ENCODE data around the gene EPPIN.
"Not testable (repeated sequence)": the region's sequence is repeated elsewhere in the genome, so short reads cannot be mapped to it uniquely, and the experiment has no call there.

Gene EPPIN

DNA sequence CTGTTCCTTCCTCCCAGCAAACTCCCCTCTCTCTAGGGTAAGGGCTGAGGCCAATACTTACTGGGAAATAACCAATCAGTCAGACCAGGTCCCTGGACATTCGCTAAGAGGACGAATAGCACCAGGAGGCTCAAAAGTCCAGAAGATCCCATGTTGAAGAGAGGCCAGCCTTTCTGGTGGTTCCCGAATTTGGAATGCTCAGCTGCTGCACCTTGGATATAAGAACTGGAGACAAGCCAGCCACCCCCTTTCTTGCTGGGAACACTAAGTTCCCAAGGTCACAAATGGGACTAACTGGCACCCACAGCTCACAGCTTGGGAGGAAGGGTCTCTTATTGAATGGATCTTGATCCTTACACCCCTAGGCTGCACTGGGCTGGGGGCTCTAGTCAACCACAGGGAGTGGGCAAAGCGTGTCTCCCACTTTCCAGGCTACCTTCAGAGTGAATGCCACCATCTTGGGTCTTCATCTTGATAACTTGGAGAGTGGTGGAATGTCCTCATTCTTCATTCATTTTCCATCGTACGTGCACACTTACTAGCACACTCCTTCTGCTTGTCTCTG lies at the start of gene EPPIN:
TSS of gene EPPIN (minus strand) at position 196 of the 565 bp plus-strand sequence. CDS start at position 152, 44 bp downstream.
- DNase-seq (ENCODE audit: low read depth in 2 of 2): no peak

DNA sequence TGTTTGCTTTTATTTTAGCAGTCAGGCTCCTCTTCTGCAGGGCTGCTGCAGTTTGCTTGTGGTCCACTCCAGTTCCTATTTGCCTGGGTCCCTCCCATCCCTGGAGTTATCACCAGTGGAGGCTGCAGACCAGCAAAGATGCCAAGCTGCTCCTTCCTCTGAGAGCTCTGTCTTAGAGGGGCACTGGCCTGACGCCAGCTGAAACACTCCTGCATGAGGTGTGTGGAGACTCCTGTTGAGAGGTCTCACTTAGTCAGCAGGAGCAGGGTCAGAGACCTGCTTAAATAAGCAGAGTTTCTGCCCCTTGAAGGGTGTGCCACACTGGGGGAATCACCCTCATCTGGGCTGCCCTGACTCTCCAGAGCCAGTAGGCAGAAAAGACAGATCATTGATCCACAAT lies 48.0 kb upstream of the EPPIN start:
- DNase-seq (ENCODE audit: low read depth in 2 of 2): no peak

DNA sequence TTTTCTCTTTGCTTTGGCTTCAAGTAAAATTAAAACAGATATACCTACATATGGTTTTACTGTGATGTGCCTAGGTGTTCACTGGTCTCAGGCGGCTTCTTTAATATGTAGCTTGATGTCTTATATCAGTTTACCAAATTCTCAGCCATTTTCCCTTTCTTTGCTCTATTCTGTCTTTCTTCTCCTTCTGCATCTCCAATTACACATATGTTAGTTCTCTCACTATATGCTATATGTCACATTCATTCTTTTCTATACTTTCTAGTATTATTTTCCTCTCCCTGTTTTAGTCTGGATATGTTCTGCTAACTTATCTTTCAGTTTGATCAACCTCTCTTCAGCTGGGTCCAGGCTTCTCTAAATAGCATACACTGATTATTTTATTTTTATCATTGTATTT lies 46.3 kb upstream of the EPPIN start:
- no peak for DNase-seq (ENCODE audit: low read depth in 2 of 2)

DNA sequence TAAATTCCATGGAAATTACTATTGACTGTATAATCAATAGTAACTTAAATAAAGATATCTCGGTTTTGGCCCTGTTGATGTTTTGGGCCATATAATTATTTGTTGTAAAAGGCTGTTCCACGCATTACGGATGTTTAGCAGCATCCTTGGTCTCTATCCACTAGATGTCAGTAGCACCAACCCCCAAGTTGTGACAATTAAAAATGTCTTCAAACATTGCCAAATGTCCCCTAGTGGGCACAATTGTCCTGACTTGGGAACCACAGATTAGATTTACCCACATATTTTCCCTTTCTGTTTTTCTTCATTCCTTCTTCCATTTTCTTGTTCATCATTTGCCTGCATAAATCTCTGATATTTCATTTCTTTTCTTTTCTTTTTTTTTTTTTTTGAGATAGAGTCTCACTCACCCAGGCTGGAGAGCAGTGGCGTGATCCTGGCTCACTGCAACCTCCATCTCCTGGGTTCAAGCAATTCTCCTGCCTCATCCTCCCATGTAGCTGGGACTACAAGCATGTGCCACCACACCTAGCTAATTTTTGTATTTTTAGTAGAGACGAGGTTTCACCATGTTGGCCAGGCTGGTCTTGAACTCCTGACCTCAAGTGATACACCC lies 45.5 kb upstream of the EPPIN start:
- DNase-seq (ENCODE audit: low read depth in 2 of 2): no peak

DNA sequence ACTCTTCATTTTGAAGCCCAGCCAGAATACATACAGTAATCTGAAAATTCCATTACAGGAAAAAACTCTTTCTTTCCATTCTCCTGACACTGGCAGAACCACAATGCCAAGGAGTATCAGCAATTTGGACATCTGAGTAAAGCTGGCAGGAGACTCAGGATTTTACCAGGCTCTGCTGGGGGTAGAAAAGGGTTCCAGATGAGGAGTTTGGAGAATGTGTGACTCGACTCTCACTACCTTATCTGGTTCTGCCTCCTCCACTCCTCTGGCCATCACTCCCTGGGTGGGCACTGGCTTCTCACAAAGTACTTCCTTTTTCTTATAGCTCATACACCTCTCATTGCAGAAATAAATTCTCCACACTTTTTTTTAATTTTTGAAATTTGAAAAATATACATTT lies 42.5 kb upstream of the EPPIN start:
- no peak for DNase-seq (ENCODE audit: low read depth in 2 of 2)

DNA sequence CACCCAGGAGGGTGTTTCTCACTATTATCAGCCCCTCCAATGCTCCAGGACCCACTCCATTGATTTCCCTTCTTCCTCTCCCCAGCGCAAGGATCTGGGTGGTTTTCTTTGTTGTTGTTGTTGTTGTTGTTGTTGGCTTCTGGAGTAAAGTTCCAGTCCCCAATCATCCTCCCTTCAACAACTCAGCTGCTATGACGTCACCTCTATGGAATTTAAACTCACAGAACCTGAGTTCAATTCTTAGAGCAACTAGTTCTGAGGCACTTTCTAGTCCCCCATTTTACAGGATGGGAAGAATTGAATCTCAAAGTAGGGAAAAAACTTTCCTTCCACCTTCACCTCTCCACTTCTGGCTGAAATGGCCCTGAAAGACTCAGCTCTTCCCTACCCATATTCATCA lies 41.6 kb upstream of the EPPIN start:
- DNase-seq (ENCODE audit: low read depth in 2 of 2): no peak

DNA sequence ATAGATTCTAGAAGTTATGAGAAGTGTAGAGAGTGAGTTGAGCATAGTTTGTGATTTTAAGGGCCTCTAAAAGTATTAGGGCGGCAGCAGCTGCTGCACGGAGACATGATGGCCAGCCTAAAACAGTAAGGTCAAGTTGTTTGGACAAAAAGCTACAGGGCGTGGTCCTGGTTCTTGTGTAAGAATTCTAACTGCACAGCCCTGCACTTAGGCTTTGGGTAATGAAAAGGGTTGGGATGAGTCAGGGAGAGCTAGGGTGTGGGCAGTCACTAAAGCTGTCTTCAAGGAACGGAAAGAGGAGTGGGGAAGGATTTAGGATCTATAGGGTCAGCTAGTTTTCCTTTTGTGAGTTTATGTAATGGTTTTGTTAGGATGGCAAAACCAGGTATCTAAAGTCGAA lies 38.8 kb upstream of the EPPIN start:
- DNase-seq (ENCODE audit: low read depth in 2 of 2): not testable (repeated sequence)

DNA sequence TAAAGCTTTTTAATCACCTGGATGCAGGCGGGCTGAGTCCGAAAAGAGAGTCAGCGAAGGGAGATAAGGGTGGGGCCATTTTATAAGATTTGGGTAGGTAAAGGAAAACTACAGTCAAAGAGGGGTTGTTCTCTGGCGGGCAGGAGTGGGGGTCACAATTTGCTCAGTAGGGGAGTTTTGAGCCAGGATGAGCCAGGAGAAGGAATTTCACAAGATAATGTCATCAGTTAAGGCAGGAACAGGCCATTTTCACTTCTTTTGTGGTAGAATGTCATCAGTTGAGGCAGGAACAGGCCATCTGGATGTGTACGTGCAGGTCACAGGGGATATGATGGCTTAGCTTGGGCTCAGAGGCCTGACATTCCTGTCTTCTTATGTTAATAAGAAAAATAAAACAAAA lies 37.1 kb upstream of the EPPIN start:
- DNase-seq (ENCODE audit: low read depth in 2 of 2): not testable (repeated sequence)

DNA sequence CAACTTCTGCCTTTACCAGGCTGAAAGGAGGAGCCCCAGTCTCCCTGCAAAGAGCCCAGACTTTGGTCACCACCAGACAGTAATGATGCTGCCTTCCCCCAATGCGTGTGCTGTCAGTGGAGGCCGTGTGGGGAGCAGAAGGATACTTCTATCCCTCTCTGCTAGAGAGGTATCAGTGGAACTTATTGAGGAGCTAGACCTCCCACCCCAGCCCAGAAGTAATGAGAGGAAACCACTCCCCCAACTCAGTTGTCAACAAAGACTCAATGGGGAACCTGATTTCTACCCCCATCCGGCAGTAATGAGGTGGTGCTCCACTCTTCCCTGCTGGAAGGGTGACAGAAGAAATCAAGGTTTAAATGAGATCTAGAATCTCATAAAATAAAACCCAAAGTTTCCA lies 36.3 kb upstream of the EPPIN start:
- DNase-seq (ENCODE audit: low read depth in 2 of 2): no peak

DNA sequence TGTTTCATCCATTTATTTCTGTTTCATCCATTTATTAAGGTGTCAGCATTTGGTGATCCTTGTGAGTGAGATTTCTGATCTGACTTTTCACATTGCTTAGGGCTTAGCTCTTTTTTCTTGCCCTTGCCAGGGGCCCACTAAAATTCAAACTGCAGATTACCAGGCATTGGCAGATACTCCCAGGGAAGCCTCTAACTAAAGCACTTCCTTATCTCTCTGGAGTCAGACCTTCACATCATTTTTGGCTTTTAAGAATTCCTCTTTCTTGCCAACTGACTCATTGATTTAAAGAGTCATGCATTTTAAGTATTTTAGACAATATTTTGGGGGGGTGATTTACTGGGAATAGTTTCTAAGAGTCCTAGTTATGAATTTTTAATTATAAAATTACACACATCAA lies 34.5 kb upstream of the EPPIN start:
- DNase-seq (ENCODE audit: low read depth in 2 of 2): no peak

DNA sequence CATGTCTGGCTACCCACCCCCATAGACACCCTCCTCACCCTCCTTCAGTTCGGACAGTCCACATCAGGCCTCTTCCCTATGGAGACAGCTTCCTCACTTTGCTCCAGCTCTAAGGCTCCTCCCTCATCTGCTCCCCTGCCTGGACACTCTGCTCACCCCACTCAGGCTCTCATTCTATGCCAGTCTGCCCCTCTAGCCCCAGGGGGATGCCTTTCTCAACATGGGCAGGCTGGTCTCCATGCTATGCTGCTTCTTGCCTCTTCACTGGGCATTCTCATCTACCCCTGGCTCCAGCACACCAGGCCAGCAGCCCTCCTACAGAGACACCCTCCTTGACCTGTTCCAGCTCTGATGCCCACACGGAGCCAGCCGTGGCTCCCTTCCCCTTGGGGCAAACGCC lies 32.0 kb upstream of the EPPIN start, which contains the start of gene WFDC8:
TSS of gene WFDC8 (minus strand) at position 101 of the 400 bp plus-strand sequence. CDS start at position 64, 37 bp downstream.
- no peak for DNase-seq (ENCODE audit: low read depth in 2 of 2)

DNA sequence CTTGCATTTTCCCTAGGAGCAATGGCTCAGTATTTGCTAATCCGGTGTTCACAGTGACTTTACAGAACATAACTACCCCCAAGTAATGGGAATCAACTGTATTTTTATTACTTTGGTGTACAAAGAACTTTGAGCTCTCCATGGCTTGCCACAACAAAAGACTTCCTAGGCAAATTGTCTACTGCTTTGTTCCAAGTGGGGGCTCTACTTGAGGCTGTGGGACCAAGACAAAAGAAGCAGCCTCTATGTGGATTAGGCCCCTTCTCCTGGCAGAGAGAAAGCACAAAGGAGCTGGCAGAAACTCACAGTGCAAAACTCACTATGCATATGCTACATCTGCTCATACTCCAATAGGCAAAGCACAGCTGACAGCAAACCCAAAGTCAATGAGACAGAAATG lies 31.0 kb upstream of the EPPIN start:
- DNase-seq (ENCODE audit: low read depth in 2 of 2): no peak

DNA sequence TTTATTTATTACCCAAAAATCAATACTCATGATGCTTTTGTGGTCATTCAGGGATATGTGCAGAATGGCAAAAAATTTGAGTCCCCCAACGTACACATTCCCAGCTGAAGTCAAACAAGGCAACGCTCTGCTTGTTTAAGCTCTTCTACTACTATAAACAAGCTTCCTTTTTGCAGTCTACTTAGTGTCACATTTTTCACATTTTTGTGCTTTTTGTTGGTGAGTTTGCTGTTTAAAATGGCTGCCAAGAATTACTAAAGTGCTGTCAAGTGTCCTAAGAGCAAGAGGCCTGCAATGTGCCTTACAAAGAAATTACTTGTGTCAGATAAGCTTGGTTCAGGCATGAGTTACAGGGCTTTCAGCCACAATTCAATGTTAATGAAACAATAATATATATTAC lies 29.8 kb upstream of the EPPIN start:
- no peak for DNase-seq (ENCODE audit: low read depth in 2 of 2)

DNA sequence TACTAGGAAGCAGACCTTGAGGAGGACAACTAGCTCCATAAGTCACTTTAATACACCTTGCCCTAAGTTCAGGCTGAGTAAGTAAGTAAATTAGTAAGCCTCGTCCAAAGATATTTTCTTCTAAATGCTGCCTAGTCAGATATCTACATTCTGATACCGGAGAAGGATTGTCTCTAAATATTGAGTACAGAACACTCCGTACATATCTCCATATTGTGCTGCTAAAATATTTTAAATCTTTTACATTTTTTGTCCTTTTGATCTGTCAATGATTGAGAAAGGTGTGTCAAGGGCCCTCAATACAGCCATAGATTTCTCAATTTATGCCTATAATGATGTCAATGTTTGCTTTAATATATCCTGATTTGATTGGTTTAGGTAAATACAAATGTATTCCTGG lies 28.7 kb upstream of the EPPIN start:
- DNase-seq (ENCODE audit: low read depth in 2 of 2): no peak

DNA sequence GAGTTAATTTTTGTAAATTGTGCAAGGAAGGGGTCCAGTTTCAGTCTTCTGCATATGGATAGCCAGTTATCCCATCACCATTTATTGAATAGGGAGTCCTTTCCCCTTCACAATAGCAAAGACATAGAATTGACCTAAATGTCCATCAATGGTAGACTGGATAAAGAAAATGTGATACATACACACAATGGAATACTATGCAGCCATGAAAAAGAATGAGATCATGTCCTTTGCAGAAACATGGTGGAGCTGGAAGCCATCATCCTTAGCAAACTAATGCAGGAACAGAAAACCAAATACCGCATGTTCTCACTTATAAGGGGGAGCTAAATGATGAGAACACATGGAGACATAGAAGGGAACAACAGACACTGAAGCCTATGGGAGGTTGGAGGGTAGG lies 22.4 kb upstream of the EPPIN start:
- not testable (repeated sequence) for DNase-seq (ENCODE audit: low read depth in 2 of 2)

DNA sequence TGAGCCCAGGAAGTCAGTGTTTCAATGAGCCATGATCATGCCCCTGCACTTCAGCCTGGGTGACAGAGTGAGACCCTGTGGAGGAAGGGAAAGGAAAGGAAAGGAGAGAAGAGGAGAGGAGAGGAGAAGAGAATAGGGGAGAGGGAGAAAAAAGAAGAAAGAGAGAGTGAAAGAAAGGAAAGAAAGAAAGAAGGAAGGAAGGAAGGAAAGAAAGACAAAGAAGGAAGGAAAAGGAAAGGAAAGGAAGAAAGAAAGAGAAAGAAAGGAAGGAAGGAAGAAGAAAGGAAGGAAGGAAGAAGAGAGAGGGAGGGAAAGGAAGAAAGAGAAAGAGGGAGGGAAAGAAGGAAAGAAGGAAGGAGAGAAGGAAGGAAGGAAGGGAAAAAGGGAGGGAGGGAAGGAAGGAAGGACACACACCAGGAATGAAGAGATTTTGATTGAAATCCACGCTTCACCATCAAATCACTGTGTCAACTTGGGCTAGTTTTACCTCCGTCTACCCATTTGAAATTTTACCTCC lies 17.6 kb upstream of the EPPIN start:
- DNase-seq (ENCODE audit: low read depth in 2 of 2): no peak

DNA sequence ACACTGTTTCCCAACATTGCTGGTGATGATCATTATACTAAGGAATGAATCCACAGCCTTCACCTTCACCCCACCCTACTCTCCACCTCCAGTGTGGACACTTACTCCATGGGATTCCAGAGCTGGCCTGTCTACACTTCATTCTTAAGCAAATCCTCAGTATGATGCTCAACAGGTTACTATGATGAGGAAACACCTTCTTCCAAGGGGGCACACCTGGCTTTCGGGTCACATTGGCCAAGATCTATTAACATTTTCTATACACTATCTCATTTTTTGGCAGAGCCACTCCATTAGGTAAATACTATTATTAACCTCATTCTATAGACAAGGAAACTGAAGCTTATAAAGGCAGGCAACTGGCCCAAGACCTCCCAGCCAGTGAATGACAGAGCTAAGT lies 8.0 kb upstream of the EPPIN start:
- no peak for DNase-seq (ENCODE audit: low read depth in 2 of 2)

DNA sequence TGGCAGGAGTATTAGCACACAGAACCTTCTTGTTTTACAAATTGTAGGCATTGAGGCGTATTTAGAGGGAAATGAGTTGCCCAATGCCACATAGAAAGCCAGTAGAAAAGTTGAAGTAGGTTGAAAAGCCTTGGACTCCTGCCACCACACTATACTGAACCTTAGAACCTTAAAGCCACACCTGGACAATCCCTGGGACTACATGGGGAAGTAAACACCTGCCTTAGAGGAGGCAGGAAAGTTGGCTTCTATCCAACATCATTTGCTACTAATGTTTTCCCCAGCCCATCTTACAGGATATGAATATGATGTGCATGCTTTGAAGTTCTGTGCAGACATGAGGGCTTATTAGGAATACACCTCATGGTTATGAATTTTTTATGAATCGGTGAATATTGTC lies 5.3 kb upstream of the EPPIN start:
- no peak for DNase-seq (ENCODE audit: low read depth in 2 of 2)

DNA sequence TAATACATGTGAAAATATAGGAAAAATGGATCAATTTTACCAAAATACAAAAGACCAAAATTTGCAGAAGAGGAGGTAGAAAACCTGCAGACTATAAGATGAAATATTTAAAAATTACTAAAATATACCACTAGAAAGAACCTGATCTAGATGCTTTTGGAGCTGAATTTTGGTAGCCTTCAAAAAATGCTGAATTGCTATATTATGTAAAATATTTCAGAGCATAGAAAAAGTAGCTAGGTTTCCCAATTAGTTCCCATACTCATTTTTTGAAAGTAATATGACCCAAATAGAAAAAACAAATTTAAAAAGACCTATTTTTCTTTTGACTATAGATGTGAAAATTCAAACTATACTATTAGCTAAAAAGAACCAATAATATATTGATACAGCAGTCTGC lies 3.6 kb upstream of the EPPIN start:
- no peak for DNase-seq (ENCODE audit: low read depth in 2 of 2)

DNA sequence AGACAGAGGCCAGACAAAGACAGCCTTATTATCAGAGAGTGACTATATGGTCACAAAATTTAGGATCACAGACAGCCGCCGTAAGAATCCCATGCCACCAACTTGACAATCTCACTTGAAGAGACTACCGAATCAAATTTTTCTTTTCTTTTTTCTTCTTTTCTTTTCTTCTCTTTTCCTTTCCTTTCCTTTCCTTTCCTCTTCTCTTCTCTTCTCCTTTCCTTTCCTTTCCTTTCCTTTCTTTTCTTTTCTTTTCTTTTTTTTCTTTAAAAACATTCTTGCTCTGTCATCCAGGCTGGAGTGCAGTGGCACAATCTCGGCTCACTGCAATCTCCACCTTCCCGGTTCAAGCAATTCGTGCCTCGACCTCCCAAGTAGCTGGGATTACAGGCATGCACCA lies 1.2 kb upstream of the EPPIN start:
- no peak for DNase-seq (ENCODE audit: low read depth in 2 of 2)

DNA sequence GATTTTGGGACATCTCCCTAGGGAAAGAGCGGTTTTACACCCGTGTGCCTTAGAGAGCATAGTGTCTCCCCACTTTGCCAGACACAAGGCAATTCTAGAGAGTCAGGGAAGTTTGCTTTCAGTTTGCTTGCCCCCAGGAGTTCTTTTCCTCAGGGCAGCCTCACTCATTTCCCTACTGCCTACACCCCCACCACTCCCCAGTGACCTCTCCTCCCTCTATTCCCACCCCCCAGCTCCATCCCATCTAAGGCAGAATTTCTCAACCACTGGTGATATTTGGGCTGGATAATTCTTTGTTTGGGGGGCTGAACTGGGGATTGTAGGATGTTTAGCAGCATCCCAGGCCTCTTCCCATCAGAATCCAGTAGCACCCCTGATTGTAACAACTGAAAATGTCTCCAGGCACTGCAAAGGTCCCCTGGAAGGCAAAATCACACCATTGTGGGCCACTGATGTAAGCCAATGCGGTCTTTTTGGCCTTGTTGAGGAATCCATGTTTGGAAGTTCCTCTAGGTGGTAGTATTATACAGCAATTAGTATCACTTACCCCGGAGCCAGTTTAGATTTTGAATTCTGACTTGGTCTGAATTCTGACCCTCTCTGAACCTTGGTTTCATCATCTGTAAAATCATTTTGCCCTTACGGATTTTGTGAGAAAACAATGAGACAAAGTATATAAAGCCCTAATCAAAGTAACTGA lies 1.3 kb downstream of the EPPIN start:
- no peak for DNase-seq (ENCODE audit: low read depth in 2 of 2)

DNA sequence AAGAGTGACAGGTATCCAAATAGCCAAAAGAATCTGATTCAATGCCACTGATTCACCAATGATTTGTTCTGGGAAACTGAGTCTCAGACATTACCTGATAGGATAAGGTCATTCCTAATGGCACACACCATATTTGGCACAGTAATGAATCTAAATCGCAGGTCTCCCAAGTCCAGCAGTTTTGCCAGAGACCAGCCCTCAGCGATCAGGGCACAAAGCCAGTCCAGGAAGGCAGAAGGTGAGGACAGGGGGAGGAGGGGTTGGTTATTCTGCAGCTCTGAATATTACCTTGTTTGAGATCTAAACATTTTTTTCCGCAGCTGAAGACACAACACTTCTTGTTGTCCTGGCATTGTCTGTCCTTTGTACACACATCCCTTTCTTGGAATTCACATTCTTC lies 1.9 kb downstream of the EPPIN start:
- no peak for DNase-seq (ENCODE audit: low read depth in 2 of 2)

DNA sequence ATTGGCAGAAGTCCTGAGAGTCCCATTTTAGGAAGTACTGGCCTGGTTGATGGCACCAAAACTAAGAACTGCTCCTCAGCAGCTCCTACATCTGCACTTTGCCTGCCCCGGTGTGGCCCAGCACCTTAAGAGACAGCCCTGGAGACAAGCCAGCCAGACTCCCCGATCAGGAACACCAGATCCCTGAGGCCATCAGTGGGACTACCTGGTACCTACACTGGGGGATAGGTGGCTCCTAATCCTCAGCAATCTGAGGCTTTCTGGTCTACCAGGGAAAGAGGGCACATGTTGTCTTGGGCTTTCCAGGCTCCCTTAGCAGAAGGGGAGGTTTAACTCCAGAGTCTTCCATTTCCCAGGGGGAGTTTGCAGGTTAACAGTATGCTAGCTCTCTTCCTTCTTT lies 7.8 kb downstream of the EPPIN start, which contains the start of gene WFDC6:
TSS of gene WFDC6 (minus strand) at position 101 of the 400 bp plus-strand sequence. CDS start at position 26, 75 bp downstream.
- no peak for DNase-seq (ENCODE audit: low read depth in 2 of 2)

All from stimulated activated CD8-positive, alpha-beta memory T cell treated with anti-CD3 and anti-CD28 coated beads, Interleukin-2, amount 100 ng/mL, for 48 hours (primary cell).